Left cardiac atrium (tissue), 4 donors: ENCODE results near the gene TSHZ2. TPM values are rescaled to one million over a fixed set of nuclear protein-coding genes. Genes with fewer than 3 reads are reported as not detected.
"Not testable (repeated sequence)": the region's sequence is repeated elsewhere in the genome, so short reads cannot be mapped to it uniquely, and the experiment has no call there.

Experiments
- ATAC-seq, 2 donors: fragments of 200-7000 bp; cut with Tn5 transposase; one replicate each; pipeline ENCODE4 v1.9.1; 2020; ENCODE audit warnings: mild to moderate bottlenecking in 2 of 2, moderate library complexity in 2 of 2
- DNase-seq: peaks from one replicate; pipeline ENCODE4 v3.0.0-alpha.2; 2020
- intact Hi-C, 2 donors: fragments of 100-400 bp; cut with DNase I; formaldehyde crosslinking; loops; one replicate each; pipeline versions ENCODE4 v1.14.1 to v1.15.1; 2022 to 2023
- total RNA-seq, 2 donors: library from RNA; stranded (reverse); fragmentation: NEBNext Ultra II Directional; extraction: Animal tissue kit (Norgen Biotek cat#: 25700); gene quantifications; one replicate each; pipeline ENCODE4 v1.2.1, GENCODE V29; 2021
- donor health status: DM: no; HTN: yes; CAD: no.
- donor health status: DM: no; HTN: yes; CAD: no; lungs with severe emphysema.
- donor health status: DM: yes; HTN: yes; CAD: no.
- donor health status: Dilated cardiomyopathy.

The TSHZ2 gene
- total RNA-seq, 2 donors from 2014 or later: 12.0 to 12.6 TPM

- intact Hi-C loops: no loop called here
- DNase-seq: no peak
- no peak for ATAC-seq
Observed at GRCh38 chr20:53016534-53017042, 44.4 kb downstream of the TSHZ2 start.

- DNase-seq (no peak), ATAC-seq (no peak)
- intact Hi-C loops: no loop called here
Observed at GRCh38 chr20:53017206-53017605, 45.0 kb downstream of the TSHZ2 start.

- no peak for ATAC-seq
- DNase-seq: no peak
- intact Hi-C loops: no loop called here
Observed at GRCh38 chr20:53019464-53019863, 47.3 kb downstream of the TSHZ2 start.

- ATAC-seq (no peak), DNase-seq (no peak)
- intact Hi-C loops: no loop called here
Observed at GRCh38 chr20:53020376-53020775, 48.2 kb downstream of the TSHZ2 start.

GRCh38 chr20:53020834-53021233 lies 48.7 kb downstream of the TSHZ2 start:
- DNase-seq (no peak), ATAC-seq (no peak)
- intact Hi-C loops: no loop called here

GRCh38 chr20:53021934-53022333 lies 49.8 kb downstream of the TSHZ2 start:
- intact Hi-C loops: no loop called here
- no peak for DNase-seq
- no peak for ATAC-seq

- ATAC-seq (no peak), DNase-seq (no peak)
- intact Hi-C loops: no loop called here
Observed at GRCh38 chr20:53023732-53024520, 51.8 kb downstream of the TSHZ2 start.

- ATAC-seq, intact Hi-C loops, DNase-seq: not testable (repeated sequence)
Observed at GRCh38 chr20:53024653-53025052, 52.5 kb downstream of the TSHZ2 start.

- ATAC-seq: no peak
- DNase-seq: no peak
- intact Hi-C loops: no loop called here
Observed at GRCh38 chr20:53027089-53027488, 54.9 kb downstream of the TSHZ2 start.

- DNase-seq (no peak), ATAC-seq (no peak)
- intact Hi-C loops: no loop called here
Observed at GRCh38 chr20:53028337-53029007, 56.3 kb downstream of the TSHZ2 start.

- intact Hi-C loops: no loop called here
Observed at GRCh38 chr20:53030061-53030460, 57.9 kb downstream of the TSHZ2 start.

GRCh38 chr20:53032046-53032445 lies 59.9 kb downstream of the TSHZ2 start:
- no peak for ATAC-seq
- intact Hi-C loops: no loop called here
- no peak for DNase-seq

More at GRCh38 chr20:53030061-53030460, 57.9 kb downstream of the TSHZ2 start:
- no peak for ATAC-seq
- no peak for DNase-seq

GRCh38 chr20:53032478-53032932 lies 60.3 kb downstream of the TSHZ2 start:
- intact Hi-C loops: no loop called here
- DNase-seq (peak; percentile 33), ATAC-seq (peak; percentile 94 to 97)

GRCh38 chr20:53033176-53033575 lies 61.0 kb downstream of the TSHZ2 start:
- DNase-seq (no peak), ATAC-seq (no peak)
- intact Hi-C loops: no loop called here

- no peak for ATAC-seq
- DNase-seq: no peak
- intact Hi-C loops: no loop called here
Observed at GRCh38 chr20:53034899-53035298, 62.7 kb downstream of the TSHZ2 start.

GRCh38 chr20:53036992-53037391 lies 64.8 kb downstream of the TSHZ2 start:
- ATAC-seq (no peak), DNase-seq (no peak)
- intact Hi-C loops: no loop called here

- intact Hi-C loops: no loop called here
- no peak for ATAC-seq
Observed at GRCh38 chr20:53037621-53038020, 65.5 kb downstream of the TSHZ2 start.

GRCh38 chr20:53038299-53038698 lies 66.1 kb downstream of the TSHZ2 start:
- no peak for ATAC-seq
- DNase-seq: no peak
- intact Hi-C loops: no loop called here

More at GRCh38 chr20:53037621-53038020, 65.5 kb downstream of the TSHZ2 start:
- DNase-seq: no peak

GRCh38 chr20:53040693-53041589 lies 68.8 kb downstream of the TSHZ2 start:
- ATAC-seq: peak; percentile 53 to 68
- intact Hi-C loops: no loop called here
- peak; percentile 35 for DNase-seq
